Peyer's patch (tissue), 4 donors: ENCODE data around the gene CARNS1. TPM values are rescaled to one million over a fixed set of nuclear protein-coding genes. Genes with fewer than 3 reads are reported as not detected.

Experiments
- DNase-seq, 3 donors: peaks; one replicate each; pipeline ENCODE4 v3.0.0-alpha.2; 2017 to 2019
- H3K27ac ChIP-seq, 4 donors: fragments of 200-600 bp; sonication (generic); one replicate each; pipeline ENCODE4 v1.5.1; 2016 to 2019
- H3K27me3 ChIP-seq, 2 donors: fragments of 200-600 bp; sonication (generic); one replicate each; pipeline ENCODE4 v1.5.1; 2019
- H3K36me3 ChIP-seq, 3 donors: fragments of 200-600 bp; sonication (generic); one replicate each; pipeline ENCODE4 v1.5.1; 2016 to 2019
- H3K4me1 ChIP-seq, 4 donors: fragments of 200-600 bp; sonication (generic); one replicate each; pipeline ENCODE4 v1.5.1; 2016 to 2019
- H3K4me3 ChIP-seq, 4 donors: fragments of 200-600 bp; sonication (generic); 1 replicate in 3 of 4; 2 replicates in 1 of 4; pipeline ENCODE4 v1.5.1; 2016 to 2019; ENCODE audit warnings: mild to moderate bottlenecking in 1 of 4
- H3K9me3 ChIP-seq, 4 donors: fragments of 200-600 bp; sonication (generic); one replicate each; pipeline ENCODE4 v1.5.1; 2016 to 2019; ENCODE audit warnings: mild to moderate bottlenecking in 1 of 4
- CTCF ChIP-seq, 6 experiments: fragments of 450-650 bp in 4 of 6; fragments of 200-600 bp in 2 of 6; sonication (generic) in 1 of 6; IDR thresholded peaks; one replicate each; pipeline ENCODE4 v1.5.1; 2017 to 2019; ENCODE audit warnings: antibody characterized with exemption in 6 of 6, mild to moderate bottlenecking in 3 of 6, moderate library complexity in 1 of 6
- POLR2A ChIP-seq, 2 donors: fragments of 450-650 bp; IDR thresholded peaks; one replicate each; pipeline ENCODE4 v1.5.1; 2017; ENCODE audit warnings: antibody characterized with exemption in 2 of 2, mild to moderate bottlenecking in 2 of 2, moderate library complexity in 2 of 2
- total RNA-seq, 4 donors: library from RNA; depleted of rRNA; stranded (reverse); fragments of >200 nt; gene quantifications; one replicate each; pipeline ENCODE4 v1.1.0, GENCODE V29; 2016

The CARNS1 gene
- total RNA-seq, 4 donors from 2014 or later, result 0.54 to 1.2 (median 0.83) TPM; not detected in 1

- Histone ChIP-seq H3K4me1 (peaks cover 0 to 18% (median 9%) of the 10 kb centered on the region in 4 donors), H3K9me3 (no peaks in the 10 kb centered on the region), H3K4me3 (no peak overlapping the region), H3K27ac (peak overlapping the region in 2 of 4 donors; percentile 4 to 10), H3K36me3 (no peaks in the 10 kb centered on the region), H3K27me3 (no peaks in the 10 kb centered on the region)
- TF ChIP-seq POLR2A (IDR thresholded peaks at IDR 0.05) (no peak), CTCF (IDR thresholded peaks at IDR 0.05) (no peak)
- no peak for DNase-seq
These were observed 36.1 kb downstream of the CARNS1 start for GRCh38 chr11:67451658-67451976.

- TF ChIP-seq CTCF (IDR thresholded peaks at IDR 0.05) (no peak), POLR2A (IDR thresholded peaks at IDR 0.05) (no peak)
- peak within 1 kb of the TSS in 2 of 4 donors; percentile 4 to 10 for H3K27ac ChIP-seq
- DNase-seq, result peak in 1 of 3 donors; percentile 50
- peaks cover 0 to 11% (median 9%) of the 10 kb centered on the region in 4 donors for H3K4me1 ChIP-seq
- H3K27me3 ChIP-seq, result no peaks in the 10 kb centered on the region
- no peaks in the 10 kb centered on the region for H3K36me3 ChIP-seq
- no peak within 1 kb of the TSS for H3K4me3 ChIP-seq
- H3K9me3 ChIP-seq, result no peaks in the 10 kb centered on the region
These were observed 36.9 kb downstream of the CARNS1 start, which contains the start of gene GPR152 for GRCh38 chr11:67452141-67452952. Gene GPR152 (minus strand): TSS chr11:67452729. CDS start chr11:67452724, 5 bp downstream.

GRCh38 chr11:67453816-67454732, 38.6 kb downstream of the CARNS1 start:
- Histone ChIP-seq H3K4me3 (no peak overlapping the region), H3K36me3 (no peaks in the 10 kb centered on the region), H3K9me3 (no peaks in the 10 kb centered on the region), H3K4me1 (peaks cover 0 to 10% (median 4%) of the 10 kb centered on the region in 4 donors), H3K27ac (no peak overlapping the region), H3K27me3 (no peaks in the 10 kb centered on the region)
- TF ChIP-seq CTCF (IDR thresholded peaks at IDR 0.05) (no peak), POLR2A (IDR thresholded peaks at IDR 0.05) (no peak)
- no peak for DNase-seq

- Histone ChIP-seq H3K9me3 (no peaks in the 10 kb centered on the region), H3K4me3 (no peak within 1 kb of the TSS), H3K27me3 (no peaks in the 10 kb centered on the region), H3K4me1 (peaks cover 0 to 6% (median 3%) of the 10 kb centered on the region in 4 donors), H3K27ac (no peak within 1 kb of the TSS), H3K36me3 (no peaks in the 10 kb centered on the region)
- no peak for TF ChIP-seq CTCF (IDR thresholded peaks at IDR 0.05)
- TF ChIP-seq POLR2A (IDR thresholded peaks at IDR 0.05), result no peak
- DNase-seq, result no peak
These were observed 39.6 kb downstream of the CARNS1 start, which contains the start of gene CABP4 for GRCh38 chr11:67455054-67455453. Gene CABP4 (plus strand): TSS chr11:67455354. CDS start chr11:67455424, 70 bp downstream.

GRCh38 chr11:67456068-67456705, 40.7 kb downstream of the CARNS1 start:
- Histone ChIP-seq H3K9me3 (no peaks in the 10 kb centered on the region), H3K4me3 (no peak overlapping the region), H3K27ac (no peak overlapping the region), H3K27me3 (no peaks in the 10 kb centered on the region), H3K4me1 (peaks cover 0 to 12% (median 0%) of the 10 kb centered on the region in 4 donors), H3K36me3 (no peaks in the 10 kb centered on the region)
- TF ChIP-seq POLR2A (IDR thresholded peaks at IDR 0.05) (no peak), CTCF (IDR thresholded peaks at IDR 0.05) (no peak)
- no peak for DNase-seq
